ENCODE measurements around the gene CYP2J2.
"Not testable (repeated sequence)": the region's sequence is repeated elsewhere in the genome, so short reads cannot be mapped to it uniquely, and the experiment has no call there.

CYP2J2 gene, protein sequence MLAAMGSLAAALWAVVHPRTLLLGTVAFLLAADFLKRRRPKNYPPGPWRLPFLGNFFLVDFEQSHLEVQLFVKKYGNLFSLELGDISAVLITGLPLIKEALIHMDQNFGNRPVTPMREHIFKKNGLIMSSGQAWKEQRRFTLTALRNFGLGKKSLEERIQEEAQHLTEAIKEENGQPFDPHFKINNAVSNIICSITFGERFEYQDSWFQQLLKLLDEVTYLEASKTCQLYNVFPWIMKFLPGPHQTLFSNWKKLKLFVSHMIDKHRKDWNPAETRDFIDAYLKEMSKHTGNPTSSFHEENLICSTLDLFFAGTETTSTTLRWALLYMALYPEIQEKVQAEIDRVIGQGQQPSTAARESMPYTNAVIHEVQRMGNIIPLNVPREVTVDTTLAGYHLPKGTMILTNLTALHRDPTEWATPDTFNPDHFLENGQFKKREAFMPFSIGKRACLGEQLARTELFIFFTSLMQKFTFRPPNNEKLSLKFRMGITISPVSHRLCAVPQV

DNA sequence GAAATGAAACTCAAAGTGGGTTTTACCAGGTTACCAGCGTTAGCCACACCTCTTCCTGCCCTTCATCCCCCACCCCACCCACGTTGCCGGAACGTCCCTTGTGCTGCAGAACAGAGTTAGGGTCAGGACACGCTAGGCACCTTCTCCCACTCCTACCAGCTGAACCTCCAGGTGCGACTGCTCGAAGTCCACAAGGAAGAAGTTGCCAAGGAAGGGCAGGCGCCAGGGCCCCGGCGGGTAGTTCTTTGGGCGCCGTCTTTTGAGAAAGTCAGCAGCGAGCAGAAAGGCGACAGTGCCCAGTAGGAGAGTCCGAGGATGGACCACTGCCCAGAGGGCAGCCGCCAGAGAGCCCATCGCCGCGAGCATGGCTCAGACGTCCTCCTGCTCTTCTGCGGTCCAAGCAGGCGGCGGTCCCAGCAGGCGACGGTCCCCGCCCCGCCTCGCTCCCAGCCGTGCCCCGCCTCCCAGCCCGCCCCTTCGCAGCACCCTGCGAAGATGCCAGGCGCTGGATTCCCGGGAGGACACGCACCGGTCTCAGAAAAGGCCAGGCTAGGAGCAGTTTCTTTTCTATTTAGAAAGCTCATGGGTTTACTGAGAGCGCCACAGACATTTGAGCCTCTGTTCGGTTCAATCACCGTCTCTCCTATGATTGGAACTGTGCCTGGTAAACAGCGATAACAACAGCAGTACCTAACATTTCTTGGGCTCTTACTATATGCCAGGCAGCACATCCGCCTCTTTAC lies at the start of gene CYP2J2:
Gene CYP2J2, minus strand, starts transcription at position 393 of the 743 bp plus-strand sequence. Its CDS starts 27 bp downstream, at position 366.
- DNase-seq = no peak

DNA sequence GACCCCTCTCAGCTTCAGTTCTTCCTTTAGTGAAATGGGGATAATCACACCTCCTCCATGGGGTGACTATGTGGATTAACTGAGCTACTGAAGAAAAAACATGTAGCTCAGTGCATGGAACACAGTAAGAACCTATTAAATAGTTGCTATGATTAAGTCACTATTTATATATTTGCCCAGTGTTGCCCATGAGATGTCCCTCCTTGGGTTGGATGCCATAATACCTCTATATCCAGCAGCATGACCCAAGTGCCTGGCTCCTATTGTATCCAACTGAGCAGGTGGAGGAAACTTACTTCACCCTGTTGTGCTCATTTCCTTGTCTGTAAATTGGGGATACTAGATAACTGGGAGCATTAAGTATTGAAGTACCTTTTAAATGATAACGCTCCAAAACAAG lies 47.1 kb upstream of the CYP2J2 start:
- no peak for DNase-seq

DNA sequence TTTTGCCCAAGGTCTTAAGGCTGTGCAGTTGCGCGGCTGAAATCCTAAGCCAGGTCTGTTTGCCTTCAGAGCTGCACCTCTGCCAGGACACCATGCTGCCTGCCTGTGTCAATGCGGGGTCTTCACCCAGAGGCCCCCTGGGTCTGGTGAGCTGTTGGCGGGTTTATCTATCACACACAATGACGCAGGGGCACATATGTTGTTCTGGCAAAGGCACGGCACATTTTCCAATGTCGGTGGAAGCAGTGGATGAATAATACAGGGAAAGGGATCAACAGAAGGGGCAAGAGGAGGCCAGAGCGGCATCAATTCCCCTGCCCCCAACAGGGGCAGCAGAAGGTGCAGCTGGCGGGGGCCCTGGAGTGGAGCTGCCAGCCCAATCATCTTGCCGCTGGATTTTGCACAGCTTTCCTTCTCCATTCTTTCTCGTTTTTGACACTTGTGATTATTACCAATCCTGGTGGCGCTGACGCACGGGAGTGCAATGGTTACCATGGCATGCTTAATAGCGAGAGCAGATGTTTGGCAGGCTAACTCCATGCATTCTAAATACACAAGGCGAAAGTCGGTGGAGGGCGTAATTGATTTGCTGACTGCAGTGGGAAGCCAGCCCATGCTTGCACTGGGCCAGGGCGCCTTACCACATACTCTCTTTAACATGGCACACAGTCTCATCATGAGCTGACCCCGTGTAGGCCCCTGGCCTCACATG lies 45.8 kb upstream of the CYP2J2 start:
- DNase-seq = no peak

DNA sequence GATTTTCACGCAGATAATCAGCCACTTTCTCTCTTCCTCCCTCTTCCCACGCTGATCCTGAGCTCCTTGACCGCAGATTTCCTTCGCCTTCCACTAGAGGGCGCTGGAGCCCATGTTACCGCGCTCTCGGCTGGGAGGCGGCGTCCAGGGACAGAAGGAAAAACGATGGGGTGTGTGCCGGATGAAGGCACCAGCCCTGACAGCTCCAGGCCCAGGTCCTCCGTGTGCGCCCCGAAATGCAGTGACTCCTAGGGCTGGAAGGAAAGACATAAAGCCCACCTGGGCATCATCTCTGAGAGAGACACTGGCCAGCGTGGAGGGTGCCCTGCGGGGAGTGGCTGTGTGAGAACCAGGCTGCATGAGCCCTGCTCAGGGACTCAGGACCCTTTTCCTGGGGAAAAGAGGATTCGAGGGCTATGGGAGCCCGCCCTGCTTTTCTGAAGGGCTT lies 44.9 kb upstream of the CYP2J2 start:
- DNase-seq = peak in 1 of 2 donors; percentile 15

GRCh38 chr1:59969542-59970175 lies 43.1 kb upstream of the CYP2J2 start:
- not testable (repeated sequence) for DNase-seq

DNA sequence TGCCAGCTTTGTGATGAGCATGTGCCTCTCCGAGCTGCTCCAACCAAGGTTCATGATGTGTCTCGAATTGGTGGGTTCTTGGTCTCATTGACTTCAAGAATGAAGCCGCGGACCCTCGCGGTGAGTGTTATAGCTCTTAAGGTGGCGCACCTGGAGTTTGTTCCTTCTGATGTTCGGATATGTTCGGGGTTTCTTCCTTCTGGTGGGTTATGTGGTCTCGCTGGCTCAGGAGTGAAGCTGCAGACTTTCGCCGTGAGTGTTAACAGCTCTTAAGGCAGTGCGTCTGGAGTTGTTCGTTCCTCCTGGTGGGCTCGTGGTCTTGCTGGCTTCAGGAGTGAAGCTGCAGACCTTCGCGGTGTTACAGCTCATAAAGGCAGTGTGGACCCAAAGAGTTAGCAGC lies 42.2 kb upstream of the CYP2J2 start:
- not testable (repeated sequence) for DNase-seq

GRCh38 chr1:59967780-59968179 lies 41.2 kb upstream of the CYP2J2 start:
- no peak for DNase-seq

DNA sequence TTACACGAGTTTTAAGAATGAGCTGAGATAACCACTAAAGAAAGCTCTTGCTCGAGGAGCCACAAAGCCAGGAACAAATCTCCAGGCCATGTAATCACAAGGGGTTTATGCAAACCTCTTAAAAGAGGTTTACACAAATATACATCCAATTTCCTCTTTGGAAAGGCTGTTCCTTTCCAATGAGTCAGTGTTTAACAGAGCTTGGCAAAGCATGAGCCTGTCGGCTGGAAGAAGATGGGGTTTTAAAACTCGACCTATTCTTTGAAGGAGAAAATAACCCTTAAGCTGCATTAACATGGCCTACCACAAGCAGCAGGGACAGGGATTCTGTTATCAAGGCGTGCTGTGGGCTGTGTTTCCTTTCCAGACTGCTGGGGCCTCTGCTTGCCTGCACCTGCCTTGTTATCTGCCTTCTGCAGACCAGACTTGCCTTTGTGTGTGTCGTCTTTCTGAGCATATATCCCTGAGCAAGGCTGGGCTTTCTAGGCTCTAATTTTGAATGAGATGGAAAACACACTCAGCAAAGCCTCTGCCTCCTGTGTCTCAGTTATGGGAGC lies 40.6 kb upstream of the CYP2J2 start:
- no peak for DNase-seq

- no peak for DNase-seq
Observed at GRCh38 chr1:59952065-59952464, 25.5 kb upstream of the CYP2J2 start.

DNA sequence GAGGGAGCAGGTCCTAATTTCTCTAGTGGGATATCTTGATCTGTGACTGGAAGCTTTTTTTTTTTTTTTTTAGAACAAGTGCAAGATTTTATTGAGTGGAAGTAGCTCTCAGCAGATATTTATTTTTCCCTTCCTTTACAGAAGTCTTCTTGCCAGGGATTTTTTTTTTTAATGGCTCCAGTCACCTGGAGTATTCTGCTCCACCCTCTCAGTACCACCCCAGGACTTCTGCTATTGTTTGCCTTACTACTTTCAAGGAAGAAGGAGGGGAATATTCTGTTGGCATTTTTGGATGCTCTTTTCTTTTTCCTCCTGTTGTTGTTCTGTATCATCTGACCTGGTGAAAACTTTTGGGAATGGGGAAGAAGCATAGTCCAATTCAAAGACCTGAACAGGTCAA lies 23.1 kb upstream of the CYP2J2 start:
- no peak for DNase-seq

- no peak for DNase-seq
Observed at GRCh38 chr1:59948990-59949389, 22.4 kb upstream of the CYP2J2 start.

DNA sequence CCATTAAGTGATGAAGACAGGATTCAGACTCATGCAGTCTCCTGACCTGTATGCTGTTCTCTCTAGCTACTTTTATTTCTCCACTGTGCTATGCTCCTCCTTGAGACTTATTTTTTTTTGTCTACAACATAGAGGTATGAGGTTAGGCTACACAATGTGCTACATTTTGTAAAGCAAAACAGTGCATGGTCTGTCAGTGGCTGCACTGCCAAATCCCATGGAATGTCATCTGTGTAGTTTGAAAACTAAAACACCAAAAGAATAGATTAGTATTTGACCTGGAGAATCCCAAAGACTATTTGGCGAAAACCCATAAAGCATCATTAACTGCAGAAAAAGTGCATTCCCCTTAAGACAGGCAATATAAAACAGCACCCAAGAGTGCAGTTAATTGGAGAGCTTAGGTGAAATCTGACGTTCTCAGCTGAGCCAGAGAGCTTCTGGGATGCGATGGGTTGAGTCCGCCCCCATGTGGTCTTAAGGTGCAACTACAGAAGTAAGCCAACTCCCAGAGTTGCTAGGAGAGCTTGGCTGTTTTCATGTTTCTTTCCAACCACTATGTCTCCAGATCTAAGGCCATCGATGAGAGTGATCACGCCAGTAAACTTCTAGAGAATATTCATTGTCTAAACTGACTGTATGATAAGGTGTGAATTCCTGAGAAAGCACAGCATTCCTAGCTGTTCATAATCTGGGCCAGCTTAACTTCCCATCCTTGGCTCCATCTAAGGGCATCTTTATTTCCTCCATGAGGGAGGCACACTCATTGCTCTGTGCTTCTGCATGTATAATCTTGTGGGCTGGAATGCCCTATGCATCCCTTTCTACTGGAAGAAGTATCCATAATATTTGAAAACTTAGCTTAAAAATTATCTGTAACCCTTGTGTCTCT lies 20.7 kb upstream of the CYP2J2 start:
- DNase-seq = peak in 1 of 2 donors; percentile 12

DNA sequence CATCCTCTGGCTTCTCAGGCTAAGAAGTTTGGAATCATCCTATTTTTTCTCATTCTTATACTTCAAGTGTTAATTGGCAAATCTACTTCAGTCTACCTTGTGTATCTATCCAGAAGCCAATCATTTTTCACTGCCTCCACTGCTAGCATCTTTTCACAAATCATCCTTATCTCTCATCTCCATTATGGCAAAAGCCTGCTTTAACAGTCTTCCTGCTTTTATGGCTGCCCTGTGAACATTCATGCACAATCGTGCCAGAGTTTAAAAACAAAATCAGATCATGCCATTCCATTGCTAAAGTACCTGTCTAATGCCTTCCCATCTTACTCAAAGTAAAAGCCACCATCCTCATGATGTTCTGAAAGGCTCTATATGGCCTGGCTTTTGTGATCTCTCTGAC lies 19.2 kb upstream of the CYP2J2 start:
- DNase-seq = no peak

DNA sequence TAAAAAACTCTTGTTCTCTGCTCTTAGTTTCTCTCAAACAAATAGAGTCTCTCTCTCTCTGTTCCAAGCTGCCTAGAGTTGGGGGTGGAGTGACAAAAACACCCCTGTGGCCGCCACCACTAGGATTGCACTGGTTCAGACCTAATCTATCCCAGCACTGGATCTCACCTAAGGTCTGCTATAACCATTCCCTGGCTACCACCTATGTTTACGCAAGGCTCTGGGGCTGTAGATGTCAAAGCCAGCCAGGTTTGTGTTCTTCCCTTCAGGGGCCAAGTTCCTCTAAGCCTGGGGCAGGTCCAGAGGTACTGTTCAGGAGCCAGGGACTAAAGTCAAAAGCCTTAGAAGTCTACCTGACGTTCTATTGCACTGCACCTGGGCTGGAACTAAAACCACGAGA lies 12.8 kb upstream of the CYP2J2 start:
- no peak for DNase-seq

DNA sequence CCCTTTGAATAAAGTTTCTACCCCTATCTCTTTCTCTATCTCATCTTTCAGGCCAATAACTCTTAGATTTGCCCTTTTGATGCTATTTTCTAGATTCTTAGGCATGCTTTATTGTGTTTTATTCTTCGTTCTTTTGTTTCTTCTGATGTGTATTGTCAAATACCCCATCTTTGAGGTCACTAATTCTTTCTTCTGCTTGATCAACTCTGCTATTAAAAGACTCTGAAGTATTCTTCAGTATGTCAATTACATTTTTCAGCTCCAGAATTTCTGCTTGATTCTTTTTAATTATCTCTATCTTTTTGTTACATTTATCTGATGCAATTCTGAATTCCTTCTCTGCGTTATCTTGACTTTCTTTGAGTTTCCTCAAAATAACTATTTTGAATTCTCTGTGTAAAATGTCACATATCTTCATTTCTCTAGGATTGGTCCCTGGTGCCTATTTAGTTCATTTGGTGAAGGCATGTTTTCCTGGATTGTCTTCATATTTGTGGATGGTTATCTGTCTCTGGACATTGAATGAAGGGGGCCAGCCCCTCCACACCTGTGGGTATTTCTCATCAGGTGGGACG lies 11.2 kb upstream of the CYP2J2 start:
- no peak for DNase-seq

DNA sequence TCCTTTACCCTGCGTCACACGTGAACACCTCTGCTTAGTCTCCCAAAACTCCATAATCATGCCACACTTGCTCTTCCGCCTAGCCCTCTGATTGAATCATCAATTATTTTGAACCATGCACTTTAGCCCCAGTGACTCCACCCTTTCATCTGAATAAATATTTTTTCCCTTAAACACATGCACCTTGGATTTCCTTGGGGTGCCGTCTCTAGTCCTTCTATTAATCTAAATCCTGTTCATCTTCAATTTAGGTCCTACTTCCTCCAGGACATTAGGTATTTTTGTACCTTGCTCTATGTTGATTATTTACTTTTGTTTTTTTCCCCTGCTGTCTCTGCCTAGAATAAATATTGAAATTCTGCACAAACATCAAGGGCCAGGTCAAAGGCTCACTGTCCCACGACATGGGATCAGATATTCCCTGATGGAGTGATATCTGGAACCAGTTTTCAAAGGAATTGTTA lies 9.8 kb upstream of the CYP2J2 start:
- DNase-seq = no peak

GRCh38 chr1:59928996-59929395 lies 2.4 kb upstream of the CYP2J2 start:
- DNase-seq = no peak

DNA sequence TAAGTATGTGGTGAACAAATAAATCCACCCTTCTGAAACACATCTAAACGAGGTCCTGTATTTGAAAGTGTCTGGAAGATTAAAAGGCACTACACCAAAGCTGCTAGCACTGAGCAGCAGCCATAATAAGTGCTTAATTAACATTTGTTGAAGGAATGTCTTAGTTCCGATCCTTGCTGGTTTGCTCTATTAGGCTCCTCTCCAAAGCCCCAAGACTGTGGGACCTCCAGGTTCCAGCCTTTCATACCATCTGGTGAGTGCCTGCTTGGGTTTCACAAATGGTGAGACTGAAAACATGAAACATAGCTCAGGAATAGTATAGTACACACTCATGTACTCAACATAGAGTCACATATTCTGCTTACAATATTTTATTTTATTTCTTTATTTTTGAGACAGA lies 640 bp upstream of the CYP2J2 start:
- no peak for DNase-seq

DNA sequence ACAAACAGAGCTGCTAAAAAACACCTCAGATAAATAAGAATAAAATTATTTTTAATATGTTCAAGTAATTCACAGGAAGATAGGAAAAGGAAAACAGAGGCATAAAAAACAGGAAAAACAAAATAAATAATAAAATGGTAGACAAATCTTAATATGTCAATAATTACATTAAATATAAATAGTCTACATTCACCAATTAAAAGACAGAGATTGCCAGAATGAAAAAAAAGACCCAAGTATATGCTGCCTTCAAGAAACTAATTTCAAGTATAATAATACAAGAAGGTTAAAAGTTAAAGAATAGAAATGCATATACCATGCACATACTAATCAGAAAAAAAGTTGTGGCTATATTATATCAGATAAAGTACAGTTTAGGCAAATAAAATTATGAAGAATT lies 1.9 kb downstream of the CYP2J2 start:
- DNase-seq = no peak

- not testable (repeated sequence) for DNase-seq
Observed at GRCh38 chr1:59921258-59921899, 5.2 kb downstream of the CYP2J2 start.

All from bone marrow (tissue), 2 donors.